Kidney tubule cell (primary cell): ENCODE measurements around the gene GTPBP6.
A peak's percentile ranks its signal among the peaks of the same experiment; 100 is the strongest.
"Not testable (repeated sequence)": the region's sequence is repeated elsewhere in the genome, so short reads cannot be mapped to it uniquely, and the experiment has no call there.

Experiments
- DNase-seq: peaks from one replicate; pipeline ENCODE4 v3.0.0-alpha.2; 2018; ENCODE audit warnings: low spot score

The GTPBP6 gene

GRCh38 chrX:291411-291901, 27.1 kb downstream of the GTPBP6 start:
- no peak for DNase-seq

DNA sequence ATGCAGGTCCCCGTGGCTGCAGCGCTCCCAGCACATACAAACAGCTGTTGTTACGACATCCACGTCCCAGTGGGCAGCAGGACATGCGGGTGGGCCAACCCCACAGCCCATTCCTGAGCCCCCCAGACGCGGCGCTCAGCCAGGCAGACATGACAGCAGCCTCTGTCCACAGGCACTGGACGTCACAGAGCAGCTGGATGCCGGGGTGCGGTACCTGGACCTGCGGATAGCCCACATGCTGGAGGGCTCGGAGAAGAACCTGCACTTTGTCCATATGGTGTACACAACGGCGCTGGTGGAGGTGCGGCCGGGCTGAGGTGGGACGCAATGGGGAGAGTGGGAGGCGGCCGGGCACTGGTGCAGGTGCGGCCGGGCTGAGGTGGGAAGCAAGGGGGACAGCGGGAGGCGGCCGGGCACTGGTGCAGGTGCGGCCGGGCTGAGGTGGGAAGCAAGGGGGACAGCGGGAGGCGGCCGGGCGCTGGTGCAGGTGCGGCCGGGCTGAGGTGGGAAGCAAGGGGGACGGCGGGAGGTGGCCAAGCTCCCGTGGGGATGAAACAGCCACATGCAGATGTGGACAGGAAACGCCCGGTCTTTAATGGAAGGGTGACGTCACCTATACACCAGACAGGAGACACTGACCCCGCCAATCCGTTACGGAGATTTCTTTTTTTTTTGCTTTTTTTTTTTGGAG, 28.0 kb downstream of the GTPBP6 start:
- no peak for DNase-seq

GRCh38 chrX:288561-288991, 30.0 kb downstream of the GTPBP6 start:
- DNase-seq: no peak

DNA sequence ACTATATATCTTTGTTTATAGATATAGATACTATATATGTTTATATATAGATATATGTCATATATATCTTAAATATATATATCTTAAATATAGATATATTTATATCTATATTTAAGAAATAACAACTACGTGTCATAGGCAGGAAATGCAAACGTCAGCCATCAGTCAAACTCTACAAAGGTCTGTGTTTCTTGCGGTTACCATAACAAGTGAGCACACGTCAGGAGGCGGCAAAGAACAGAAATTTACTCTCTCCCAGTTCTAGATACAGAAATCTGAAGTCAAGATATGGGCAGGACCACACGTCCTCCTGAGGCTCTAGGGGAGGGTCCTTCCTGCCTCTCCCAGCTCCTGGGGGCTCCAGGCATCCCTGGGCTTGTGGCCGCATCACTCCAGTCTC, 30.9 kb downstream of the GTPBP6 start:
- no peak for DNase-seq

GRCh38 chrX:285076-285677, 33.4 kb downstream of the GTPBP6 start:
- DNase-seq: no peak

- peak; percentile 86 for DNase-seq
These were observed 35.3 kb downstream of the GTPBP6 start for GRCh38 chrX:283115-283845.

GRCh38 chrX:282000-282681, 36.5 kb downstream of the GTPBP6 start:
- DNase-seq: not testable (repeated sequence)

DNA sequence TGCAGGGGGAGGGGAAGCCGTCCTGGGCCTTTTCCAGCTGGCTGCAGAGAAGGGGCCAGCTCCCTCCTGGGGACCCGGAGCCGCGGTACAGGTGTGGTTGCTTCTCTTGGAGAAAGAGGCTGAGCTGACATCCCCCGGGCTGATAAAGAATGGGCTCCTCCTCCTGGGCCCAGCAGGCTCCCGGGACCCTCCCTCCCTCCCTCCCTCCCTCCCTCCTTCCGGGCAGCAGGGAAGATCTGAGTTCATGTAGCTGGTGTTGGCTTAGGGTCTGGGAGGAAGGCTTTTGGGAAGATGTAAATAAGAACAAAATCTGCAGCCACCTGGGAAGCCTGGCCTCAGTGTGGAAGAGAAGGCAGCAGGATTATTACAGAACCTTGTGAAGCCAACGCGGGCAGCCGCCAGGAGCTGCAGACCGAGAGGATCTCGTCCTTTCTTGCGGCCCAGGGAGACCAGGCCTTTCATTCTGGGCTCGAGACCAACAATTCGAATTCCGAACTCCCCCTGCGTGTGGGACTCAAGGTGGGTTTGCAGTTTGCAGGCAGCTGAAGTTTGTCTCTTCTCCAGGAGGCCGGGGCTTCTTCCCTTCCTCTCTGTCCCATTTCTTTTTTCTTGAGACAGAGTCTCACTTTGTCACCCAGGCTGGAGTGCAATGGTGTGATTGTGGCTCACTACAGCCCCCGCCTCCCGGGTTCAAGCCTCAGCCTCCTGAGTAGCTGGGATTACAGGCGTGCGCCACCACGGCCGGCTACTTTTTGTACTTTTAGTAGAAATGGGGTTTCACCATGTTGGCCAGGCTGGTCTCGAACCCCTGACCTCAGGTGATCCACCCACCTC, 37.2 kb downstream of the GTPBP6 start, which contains the start of gene PLCXD1:
Gene PLCXD1, plus strand, starts transcription at position 216 of the 834 bp plus-strand sequence. CDS start 2,807 bp downstream, outside the sequence.
- DNase-seq: peak; percentile 13

GRCh38 chrX:280722-281121, 37.9 kb downstream of the GTPBP6 start:
- DNase-seq: not testable (repeated sequence)

GRCh38 chrX:279757-280604, 38.6 kb downstream of the GTPBP6 start:
- DNase-seq: not testable (repeated sequence)

DNA sequence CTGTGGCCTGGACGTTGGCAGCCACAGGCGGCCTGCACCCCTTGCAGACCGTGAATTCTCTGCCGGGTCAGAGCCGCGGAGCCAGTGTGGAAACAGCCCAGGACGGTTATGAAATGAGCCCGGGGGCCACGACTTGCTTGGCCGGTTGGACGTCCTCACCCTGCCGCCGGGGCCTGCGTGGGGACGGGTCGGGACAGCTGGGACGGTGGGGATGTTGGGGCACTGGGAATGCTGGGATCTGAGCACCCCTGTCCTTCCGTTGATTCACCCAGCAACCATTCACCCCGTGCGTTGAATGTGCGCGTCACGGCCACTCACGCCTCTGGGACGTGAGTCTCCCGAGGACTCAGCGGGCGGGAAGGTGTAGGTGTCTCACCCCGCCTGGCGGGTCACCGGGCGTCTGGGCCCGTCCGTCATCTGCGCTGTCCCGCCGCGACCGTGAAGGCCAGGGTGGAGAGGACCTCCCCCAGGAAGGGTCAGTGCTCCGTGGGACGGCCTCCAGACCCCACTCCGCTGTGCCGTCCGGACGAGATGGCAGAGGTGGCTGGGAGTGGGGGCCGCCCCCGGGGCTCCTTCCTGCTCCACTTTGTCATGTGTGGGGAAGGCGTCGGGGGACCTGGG, 41.9 kb downstream of the GTPBP6 start:
- DNase-seq: peak; percentile 82

- peak; percentile 75 for DNase-seq
These were observed 42.5 kb downstream of the GTPBP6 start for GRCh38 chrX:275967-276580.

DNA sequence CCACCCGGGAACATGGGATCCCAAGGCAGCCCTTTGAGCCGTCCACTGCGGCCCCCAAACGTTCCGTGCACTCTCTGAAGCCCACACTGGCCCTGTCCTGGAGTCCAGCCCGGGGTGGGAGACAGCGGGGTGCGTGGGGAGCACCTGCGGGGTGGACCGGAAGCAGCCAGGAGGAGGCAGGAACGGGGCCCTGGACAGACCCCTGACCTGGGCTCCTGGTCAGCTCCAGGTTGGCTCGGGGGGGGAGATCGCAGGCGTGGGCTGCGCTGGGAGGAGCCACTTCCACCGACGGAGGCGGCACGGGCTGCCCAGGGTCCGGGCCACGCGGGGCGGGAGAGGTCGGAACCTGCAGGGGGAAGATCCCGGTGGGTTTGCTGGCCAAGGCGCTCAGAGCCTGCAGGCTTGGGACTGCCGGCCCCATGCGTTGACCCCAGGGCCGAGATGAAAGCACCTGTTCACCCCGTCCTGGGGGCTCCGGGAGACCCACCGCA, 43.1 kb downstream of the GTPBP6 start:
- DNase-seq: no peak

- no peak for DNase-seq
These were observed 43.6 kb downstream of the GTPBP6 start for GRCh38 chrX:274904-275475.

DNA sequence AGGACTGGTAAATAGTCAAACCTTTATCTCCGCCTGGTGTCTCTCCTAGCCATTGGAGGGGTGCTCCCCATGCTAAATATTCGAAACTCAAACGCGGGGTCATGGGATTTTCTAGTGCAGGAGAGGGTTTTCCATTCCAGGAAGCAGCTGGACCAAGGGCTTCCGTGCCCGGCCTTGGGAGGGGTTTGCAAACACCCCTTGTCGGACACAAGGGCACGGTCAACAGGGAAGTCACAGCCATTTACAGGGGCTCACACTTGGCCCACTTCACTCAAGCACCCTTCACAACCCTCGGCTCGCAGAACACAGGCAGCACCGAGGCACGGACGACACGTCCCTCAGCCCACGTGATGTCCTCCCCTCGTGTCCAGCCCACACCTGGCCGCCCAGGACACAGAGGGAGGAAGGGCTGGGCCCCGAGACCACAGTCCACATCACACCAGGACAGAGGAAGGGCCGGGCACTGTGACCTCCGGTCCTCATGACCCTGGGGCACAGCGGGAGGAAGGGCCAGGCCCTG, 47.7 kb downstream of the GTPBP6 start:
- no peak for DNase-seq

GRCh38 chrX:267771-268261, 50.8 kb downstream of the GTPBP6 start:
- no peak for DNase-seq

DNA sequence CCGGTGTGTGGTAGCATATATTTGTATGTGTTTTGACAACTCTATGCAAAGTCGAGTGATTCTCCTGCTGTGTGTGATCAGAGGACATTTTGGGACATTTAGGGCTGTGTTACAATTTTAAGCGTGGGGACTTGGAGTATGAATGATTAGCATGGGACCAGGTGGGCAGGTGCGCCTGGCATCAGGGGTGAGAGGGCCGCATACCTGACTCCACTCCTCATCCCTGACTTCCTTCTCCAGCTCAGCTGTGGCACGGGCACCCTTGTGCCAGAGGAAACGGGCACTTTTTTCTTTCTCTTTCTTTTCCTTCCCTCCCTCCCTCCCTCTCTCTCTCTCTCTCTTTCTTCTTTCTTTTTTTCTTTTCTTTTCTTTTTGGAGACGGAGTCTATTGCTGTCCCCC, 53.1 kb downstream of the GTPBP6 start:
- DNase-seq: no peak

DNA sequence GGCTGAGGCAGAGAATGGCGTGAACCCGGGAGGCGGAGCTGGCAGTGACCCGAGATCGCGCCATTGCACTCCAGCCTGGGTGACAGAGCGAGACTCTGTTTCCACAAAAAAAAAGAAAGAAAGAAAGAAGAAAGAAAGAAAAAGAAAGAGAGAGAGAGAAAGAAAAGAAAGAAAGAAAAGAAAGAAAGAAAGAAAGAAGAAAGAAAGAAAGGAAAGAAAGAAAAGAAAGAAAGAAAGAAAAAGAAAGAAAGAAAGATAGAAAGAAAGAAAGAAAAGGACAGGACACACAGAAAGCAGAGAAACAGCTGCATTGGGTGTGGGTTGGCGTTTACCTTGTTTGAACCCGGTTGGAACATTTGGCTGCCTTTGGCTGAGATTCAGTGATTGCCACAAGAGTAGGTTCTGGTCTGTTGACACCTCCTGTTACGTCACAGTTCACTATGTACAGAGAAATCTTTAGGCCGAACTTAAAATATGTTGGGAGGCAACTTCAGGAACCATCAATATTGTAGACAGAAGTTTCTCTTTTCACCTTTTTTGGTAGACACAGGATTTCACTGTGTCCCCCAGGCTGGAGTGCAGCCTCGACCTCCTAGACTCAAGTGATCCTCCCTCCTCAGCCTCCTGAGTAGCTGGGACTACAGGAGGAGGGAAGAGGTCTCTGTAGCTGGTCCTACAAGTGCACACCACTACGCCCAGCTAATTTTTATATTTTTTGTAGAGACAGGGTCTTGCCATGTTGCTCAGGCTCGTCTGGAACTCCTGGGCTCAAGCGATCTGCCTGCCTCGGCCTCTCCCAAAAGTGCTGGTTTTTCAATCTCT, 53.8 kb downstream of the GTPBP6 start:
- no peak for DNase-seq
